HL-60/S4 treated with phorbol 12-myristate 13-acetate at 8.2 ng/mL for 4 days and 3 days (cell line): ENCODE measurements around the gene HMGCS2.

Source experiments
- in situ Hi-C: fragments of 300-500 bp; cut with MboI; formaldehyde crosslinking; loops from 2 replicates; pipeline ENCODE4 v1.15.0; 2022; ENCODE audit warnings: low sequenced_read_pairs

HMGCS2 gene

GRCh38 chr1:119764220-119764619 is 4.5 kb downstream of the HMGCS2 start:
- in situ Hi-C loops: no loop called here

- in situ Hi-C loops: no loop called here
These were observed 5.8 kb downstream of the HMGCS2 start for GRCh38 chr1:119762953-119763352.

- in situ Hi-C loops: no loop called here
These were observed 6.3 kb downstream of the HMGCS2 start for GRCh38 chr1:119762409-119762808.

GRCh38 chr1:119758584-119758983 is 10.1 kb downstream of the HMGCS2 start:
- in situ Hi-C loops: no loop called here

GRCh38 chr1:119752592-119752991 is 16.1 kb downstream of the HMGCS2 start:
- in situ Hi-C loops: no loop called here

GRCh38 chr1:119748040-119748439 is 20.7 kb downstream of the HMGCS2 start:
- in situ Hi-C loops: no loop called here

DNA sequence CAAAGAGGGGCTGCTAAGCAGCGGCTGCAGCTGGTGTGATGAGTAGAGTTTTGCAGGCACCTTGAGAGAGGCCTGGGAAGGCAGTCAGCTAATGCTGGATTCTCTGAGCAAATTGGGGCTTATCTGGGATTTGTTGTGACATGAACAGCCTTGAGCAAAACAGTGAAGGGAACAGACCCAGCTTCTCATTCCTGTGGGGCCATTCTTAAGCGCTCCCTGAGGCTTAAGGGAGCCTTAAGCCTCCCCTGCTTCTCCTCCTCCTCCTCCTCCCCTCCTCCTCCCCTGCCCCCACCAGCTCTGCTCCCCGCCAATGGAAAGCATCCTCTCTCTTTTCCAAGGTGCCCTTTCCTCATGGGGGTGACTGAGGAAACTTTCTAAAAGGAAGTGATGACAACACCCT is 21.3 kb downstream of the HMGCS2 start:
- in situ Hi-C loops: no loop called here

DNA sequence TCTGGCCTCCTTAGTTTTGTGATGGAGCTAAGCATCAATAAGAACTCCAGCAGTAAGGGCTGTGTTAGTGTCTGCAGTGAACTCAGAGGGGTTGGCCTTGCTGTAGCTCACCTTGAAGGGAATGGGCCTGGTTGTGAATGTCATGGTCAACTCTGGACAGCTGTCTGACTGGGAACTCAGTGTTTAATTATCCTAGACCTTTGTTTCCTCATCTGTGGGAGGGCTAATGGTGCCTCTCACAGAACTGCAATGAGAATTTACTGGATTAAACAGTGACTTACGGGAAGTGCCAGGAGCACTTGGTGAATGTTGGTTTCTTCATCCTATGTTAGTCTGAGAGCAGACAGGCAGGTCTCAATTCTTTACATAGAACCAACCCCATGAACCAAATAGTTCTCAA is 23.7 kb downstream of the HMGCS2 start:
- in situ Hi-C loops: no loop called here

DNA sequence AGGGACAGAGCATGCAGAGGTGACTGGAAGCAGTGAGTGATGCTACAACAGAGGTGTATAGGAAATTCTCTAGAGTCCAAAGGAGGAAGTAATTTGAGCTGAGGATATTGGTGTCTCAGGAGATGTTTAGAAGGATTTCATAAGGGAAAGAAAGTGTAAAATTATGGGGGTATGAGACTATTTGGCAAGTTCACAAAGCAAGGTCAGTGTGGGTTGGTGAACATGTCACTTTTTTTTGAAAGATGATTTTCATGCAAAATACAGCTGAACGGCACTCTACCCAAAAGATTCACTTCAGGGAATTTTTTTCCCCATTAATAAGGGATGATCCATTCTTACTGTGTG is 24.1 kb downstream of the HMGCS2 start:
- in situ Hi-C loops: no loop called here

DNA sequence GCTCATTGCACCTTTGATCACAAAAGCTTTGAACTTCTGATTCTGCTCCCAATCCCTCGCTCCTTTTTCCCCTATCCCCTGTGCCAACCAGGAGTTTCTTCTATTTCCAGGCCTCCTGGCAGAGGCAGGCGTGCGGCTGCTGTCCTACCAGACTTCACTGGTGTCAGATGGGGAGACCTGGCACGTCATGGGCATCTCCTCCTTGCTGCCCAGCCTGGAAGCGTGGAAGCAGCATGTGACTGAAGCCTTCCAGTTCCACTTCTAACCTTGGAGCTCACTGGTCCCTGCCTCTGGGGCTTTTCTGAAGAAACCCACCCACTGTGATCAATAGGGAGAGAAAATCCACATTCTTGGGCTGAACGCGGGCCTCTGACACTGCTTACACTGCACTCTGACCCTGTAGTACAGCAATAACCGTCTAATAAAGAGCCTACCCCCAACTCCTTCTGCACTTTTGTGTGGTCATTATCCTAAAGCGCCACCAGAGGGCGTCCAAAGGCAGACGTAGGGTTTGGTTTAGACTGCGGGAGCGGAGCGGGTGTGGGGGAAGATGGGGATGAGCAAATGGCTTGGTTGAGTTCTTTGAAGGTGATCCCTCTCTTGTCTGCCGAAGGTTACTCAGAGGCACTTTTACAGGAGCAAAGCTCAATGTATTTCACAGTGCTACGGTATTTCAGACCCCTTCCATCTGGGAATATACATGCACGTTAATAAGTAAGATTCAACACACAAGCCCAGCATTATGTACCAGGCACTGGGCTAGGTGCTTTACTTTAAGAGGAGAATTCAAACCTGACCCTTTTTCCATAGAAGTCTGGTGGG is 24.7 kb downstream of the HMGCS2 start:
- in situ Hi-C loops: no loop called here

DNA sequence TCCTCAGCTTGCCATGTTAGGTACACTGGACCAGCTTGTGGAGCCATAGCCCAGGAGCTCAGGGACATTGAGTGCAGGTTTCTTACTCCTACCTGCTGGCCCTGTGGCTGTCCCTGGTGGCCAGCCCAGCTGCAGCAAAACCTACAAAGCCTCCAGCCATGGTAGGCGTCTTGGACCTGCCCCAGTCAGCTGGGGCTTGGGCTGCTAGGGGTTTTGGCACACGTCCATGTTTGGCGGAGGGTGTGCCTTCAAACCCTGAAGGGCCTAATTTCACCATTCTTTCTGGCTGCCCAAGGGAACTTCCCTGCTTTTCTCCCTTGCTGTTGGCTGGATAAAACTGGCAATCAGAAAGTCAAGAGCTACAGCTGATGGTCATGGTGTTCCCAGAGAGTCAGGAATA is 25.4 kb downstream of the HMGCS2 start:
- in situ Hi-C loops: no loop called here

DNA sequence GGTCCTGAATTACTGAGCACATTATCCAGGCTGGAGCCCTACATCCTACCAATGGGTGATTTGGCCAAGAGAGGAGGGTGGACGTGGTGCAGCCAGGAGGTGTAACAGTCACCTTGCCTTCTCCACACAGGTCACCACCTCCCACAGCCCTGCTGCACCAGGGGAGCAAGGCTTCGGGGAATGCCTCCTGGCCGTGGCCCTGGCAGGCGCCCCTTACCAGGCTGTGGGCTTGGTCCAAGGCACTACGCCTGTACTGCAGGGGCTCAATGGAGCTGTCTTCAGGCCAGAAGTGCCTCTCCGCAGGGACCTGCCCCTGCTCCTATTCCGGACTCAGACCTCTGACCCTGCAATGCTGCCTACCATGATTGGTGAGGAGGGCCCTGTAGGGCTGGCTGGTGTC is 26.0 kb downstream of the HMGCS2 start:
- in situ Hi-C loops: no loop called here

DNA sequence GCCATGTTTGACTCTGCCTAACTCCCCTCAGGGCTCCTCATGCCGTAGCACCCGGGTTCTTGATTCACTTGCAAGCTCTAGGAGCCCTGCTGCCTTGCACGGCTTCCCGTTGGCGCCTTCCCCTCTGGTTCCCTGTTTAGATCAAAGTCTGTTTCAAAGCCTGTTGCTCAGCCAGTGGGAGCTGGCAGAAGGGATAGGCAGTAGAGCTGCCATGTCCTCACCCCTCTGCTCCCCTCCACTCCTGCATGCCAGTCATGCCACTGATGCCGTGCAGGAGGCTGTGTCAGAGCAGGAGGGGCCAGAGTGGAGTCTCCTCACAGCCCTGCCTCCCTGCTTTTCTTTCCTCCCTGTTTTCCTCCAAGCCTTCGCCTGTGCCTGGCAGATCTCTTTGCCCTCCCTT is 26.5 kb downstream of the HMGCS2 start:
- in situ Hi-C loops: no loop called here

GRCh38 chr1:119740896-119741780 is 27.6 kb downstream of the HMGCS2 start:
- in situ Hi-C loops: no loop called here

GRCh38 chr1:119740261-119740660 is 28.4 kb downstream of the HMGCS2 start:
- in situ Hi-C loops: no loop called here

DNA sequence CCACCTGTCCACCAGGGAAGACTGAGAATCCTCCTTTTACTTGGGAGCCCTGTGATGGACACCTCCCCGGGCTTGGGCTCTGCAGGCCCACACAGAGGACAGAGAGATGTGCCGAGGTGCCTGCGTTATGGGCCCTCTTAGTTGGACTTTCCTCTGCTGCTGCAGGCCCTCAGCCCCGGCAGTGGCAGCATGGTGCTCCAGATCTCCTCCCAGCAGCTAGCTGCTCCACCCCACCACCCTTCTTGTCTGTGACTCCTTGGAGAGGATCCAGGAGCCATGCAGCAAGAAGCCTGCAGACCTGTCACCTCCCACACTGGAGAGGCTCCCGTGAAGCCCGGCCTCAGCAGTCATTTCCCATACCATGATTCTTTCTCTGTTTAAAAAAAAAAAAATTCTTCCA is 29.6 kb downstream of the HMGCS2 start:
- in situ Hi-C loops: no loop called here

- in situ Hi-C loops: no loop called here
These were observed 30.5 kb downstream of the HMGCS2 start for GRCh38 chr1:119738100-119738720.

- in situ Hi-C loops: no loop called here
These were observed 31.5 kb downstream of the HMGCS2 start for GRCh38 chr1:119737040-119737682.

DNA sequence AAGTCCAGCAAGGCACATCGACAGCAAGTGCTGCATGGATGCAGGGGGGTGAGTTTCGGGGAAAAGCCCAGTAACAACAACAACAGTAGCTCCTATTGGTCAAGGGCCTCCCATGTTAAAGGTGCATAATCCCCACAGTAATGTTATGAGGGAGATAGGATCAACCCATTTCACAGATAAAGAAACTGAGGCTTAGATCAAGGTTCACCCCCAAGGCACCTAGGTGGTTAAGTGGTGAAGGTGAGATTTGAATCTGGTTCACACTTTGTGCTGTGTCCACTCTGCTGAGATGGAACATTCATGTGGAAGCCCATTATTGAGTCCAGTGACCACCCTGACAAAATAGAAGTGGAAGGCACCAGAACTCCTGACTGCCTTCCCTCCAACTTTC is 32.1 kb downstream of the HMGCS2 start:
- in situ Hi-C loops: no loop called here

GRCh38 chr1:119735217-119735616 is 33.5 kb downstream of the HMGCS2 start:
- in situ Hi-C loops: no loop called here

DNA sequence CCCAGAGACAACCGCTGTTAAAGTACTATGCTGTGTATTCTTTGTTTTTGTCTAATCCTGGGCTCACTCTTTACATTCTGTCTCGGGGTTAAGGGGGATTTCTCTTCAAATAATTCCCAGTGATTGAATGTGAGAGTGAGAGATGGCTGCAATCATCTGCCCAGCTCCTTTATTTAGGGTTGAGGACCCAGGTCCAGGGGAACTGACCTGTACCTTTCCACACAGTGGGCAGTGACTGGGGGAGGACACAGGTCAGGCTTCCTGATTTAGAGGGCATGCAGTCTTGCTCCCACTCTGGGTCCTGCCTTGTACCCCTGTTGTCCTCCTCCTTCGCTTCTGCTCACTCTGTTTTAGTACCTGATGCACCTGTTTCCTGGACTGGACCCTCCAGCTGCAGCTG is 35.0 kb downstream of the HMGCS2 start:
- in situ Hi-C loops: no loop called here
